Fibroblast of skin of back (primary cell): ENCODE data around the gene PLEKHA8.
A peak's percentile ranks its signal among the peaks of the same experiment; 100 is the strongest.

ENCODE experiments used
- DNase-seq: peaks from one replicate; pipeline ENCODE4 v3.0.0-alpha.2; 2013

PLEKHA8 gene

DNA sequence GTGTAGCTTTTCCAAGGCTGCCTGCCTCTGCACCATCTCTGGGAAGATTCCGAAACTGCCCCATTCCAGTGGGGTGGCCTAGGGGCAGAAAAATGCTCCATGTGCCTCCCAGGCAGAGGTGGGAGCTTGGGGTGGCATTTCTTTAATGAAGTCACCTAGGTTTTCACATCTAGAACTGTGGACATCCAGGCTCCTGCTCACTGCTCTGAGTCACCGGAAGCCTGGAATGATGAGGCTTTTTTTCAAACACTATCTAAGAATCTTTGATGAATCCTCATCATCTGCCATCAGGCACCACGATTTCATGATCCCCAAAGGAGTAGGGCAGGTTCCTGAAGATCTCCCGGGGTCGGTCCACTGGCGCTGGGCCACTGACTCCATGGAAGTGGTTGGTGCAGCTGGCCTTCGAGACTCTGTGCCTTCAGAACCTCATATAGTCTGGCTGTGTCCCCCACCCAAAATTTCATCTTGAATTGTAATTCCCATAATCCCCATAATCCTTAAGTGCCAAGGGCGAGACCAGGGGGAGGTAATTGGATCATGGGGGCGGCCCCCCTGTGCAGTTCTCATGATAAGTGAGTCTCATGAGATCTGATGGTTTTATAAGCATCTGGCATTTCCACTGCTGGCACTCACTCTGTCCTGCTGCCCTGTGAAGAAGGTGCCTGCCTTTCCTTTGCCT lies 143.7 kb downstream of the PLEKHA8 start:
- DNase-seq: peak; percentile 72

GRCh38 chr7:30172451-30172850 lies 144.2 kb downstream of the PLEKHA8 start:
- DNase-seq: peak; percentile 26

DNA sequence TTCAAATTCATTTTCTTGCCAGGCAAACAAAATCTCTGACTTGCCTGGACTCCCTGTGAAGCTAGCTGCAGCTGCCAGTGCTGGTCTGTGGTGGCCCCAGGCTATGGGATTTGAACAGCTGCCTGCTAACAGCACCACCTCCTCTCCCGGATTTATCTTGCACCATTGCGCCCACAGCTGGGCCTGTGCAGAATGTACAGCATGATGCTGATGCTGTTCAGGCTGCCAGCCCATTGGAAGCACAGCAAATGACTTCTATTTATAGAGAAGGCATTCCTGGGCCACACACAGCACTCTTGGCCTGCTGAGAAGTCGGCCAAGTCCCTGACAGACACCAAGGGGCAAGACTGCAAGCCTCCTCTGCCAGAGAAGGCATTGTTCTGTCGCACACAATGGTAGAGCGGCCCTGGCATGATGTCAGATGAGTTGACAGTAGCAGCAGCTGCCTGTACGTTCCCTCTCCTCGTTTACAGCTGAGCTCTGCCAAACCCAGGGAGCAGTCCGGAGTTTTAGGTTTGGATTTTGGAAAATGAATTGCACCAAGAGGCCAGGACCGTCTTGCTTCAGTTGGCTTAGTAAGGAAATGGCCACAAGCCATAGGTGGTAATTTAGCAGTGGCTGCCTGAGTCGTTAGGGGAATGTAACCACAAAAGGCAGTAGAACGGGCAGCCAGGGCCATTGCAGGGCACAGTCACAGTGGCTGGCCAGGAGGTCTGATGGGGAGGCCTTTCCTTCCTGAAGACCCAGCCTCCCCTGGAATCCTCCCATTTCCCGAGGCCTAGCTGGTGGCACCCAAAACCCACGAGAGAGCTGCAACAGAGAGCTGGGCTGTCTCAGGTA lies 145.1 kb downstream of the PLEKHA8 start:
- peak; percentile 94 for DNase-seq

DNA sequence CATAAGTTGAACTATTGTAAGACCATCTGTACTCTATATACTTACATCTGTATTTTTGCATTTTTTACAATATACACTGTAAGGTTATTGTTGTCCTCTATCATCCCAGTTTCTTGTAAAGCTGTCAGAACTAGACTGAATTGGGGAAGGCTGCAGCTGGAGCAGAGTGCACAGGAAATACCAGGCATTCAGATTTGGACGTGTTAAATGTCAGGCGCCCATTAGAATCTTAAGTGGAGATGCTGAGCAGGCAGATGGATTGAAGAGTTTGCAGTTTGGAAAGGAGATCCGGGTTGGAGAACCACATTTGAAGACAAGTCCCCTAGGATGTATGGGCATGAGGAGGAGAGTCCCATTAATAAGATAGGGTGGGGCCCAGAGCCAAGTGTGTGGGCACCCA lies 147.0 kb downstream of the PLEKHA8 start:
- peak; percentile 53 for DNase-seq

- DNase-seq: no peak
These were observed 147.5 kb downstream of the PLEKHA8 start for GRCh38 chr7:30175636-30176147.

DNA sequence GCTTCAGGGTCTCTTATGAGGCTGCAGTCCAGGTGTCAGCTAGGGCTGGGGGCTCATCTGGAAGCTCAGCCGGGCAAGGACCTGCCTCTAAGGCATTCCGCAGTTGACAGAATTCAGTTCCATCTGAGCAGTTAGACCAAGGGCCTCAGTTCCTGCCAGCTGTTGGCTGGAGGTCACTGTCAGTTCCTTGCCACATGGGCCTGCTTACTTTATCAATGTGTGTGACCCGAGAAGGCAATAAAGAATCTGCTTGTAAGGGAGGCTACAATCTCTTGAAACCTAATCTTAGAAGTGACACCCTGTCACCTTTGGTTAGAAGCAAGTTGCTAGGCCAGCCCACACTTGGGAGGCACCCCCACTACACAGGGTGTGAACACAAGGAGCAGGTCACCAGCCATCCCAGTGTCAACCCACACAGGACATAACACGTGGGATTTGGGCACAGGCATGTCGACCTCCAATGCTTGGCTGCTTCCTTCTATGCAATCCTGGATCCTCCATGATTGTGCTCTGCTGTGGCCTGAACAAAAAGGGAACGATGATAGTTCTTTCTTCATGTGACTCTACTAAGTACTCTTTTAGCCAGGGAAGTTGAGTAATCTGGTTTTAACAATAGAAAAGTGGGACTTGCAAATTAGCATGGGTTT lies 148.4 kb downstream of the PLEKHA8 start:
- no peak for DNase-seq

GRCh38 chr7:30177186-30177585 lies 149.0 kb downstream of the PLEKHA8 start:
- no peak for DNase-seq

- DNase-seq: no peak
These were observed 149.8 kb downstream of the PLEKHA8 start for GRCh38 chr7:30177965-30178364.

DNA sequence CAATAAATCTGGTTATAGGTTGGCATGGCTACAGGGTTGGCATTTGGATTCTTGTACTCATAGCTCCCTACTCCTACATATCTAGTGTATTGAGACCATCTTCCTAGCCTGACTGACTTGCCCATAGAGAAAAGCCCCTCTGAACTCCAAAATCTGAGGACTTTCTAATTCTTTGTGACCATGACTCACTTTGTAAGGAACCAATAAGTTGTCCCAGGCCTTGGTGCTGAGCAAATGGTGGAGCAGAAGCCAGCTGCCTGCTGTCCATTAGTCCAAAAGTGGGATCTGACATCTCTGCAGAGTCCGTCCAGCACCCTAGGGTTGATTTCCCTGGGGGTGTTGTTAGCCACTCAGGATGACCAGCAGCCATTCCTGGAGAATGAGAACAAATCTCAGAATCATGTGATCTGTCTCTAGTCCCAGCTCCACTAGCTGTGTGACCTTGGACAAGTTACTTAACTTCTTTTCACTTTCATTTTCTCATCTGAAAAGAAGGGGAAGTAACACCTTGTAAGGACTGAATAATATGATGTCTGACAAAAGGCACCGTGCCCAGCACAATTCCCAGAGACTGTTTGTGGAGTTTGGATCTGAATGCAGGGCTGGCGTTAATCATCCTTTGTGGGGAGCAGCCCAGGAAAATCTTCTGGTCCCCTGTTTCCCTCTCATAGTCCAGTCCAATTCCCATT lies 150.7 kb downstream of the PLEKHA8 start:
- no peak for DNase-seq
